Jurkat, Clone E6-1 (cell line): ENCODE results near the gene SLC1A1.

ENCODE experiments used
- DNase-seq: peaks from one replicate; pipeline ENCODE4 v3.0.0-alpha.2; 2011; ENCODE audit warnings: low read depth, low spot score
- H3K4me3 ChIP-seq: 2 replicates; pipeline ENCODE4 v1.5.1; 2011; ENCODE audit warnings: mild to moderate bottlenecking, low read length, control low read depth, moderate library complexity

The SLC1A1 gene

GRCh38 chr9:4569101-4569500 is 78.8 kb downstream of the SLC1A1 start:
- H3K4me3 ChIP-seq, result no peak overlapping the region
- no peak for DNase-seq

GRCh38 chr9:4572184-4572826 is 82.0 kb downstream of the SLC1A1 start:
- DNase-seq, result no peak
- H3K4me3 ChIP-seq, result no peak overlapping the region

GRCh38 chr9:4573176-4573575 is 82.9 kb downstream of the SLC1A1 start:
- no peak overlapping the region for H3K4me3 ChIP-seq
- no peak for DNase-seq

GRCh38 chr9:4573634-4574389 is 83.5 kb downstream of the SLC1A1 start:
- DNase-seq, result no peak

GRCh38 chr9:4574657-4575243 is 84.5 kb downstream of the SLC1A1 start:
- H3K4me3 ChIP-seq, result no peak overlapping the region
- no peak for DNase-seq

More at GRCh38 chr9:4573634-4574389, 83.5 kb downstream of the SLC1A1 start:
- no peak overlapping the region for H3K4me3 ChIP-seq

- no peak overlapping the region for H3K4me3 ChIP-seq
- DNase-seq, result no peak
Observed at GRCh38 chr9:4575997-4576396, 85.7 kb downstream of the SLC1A1 start.

- DNase-seq, result no peak
- no peak overlapping the region for H3K4me3 ChIP-seq
Observed at GRCh38 chr9:4576448-4576847, 86.2 kb downstream of the SLC1A1 start.

- no peak overlapping the region for H3K4me3 ChIP-seq
- DNase-seq, result no peak
Observed at GRCh38 chr9:4579001-4579400, 88.7 kb downstream of the SLC1A1 start.

- no peak overlapping the region for H3K4me3 ChIP-seq
- no peak for DNase-seq
Observed at GRCh38 chr9:4581035-4581760, 90.9 kb downstream of the SLC1A1 start.

GRCh38 chr9:4581861-4582565 is 91.7 kb downstream of the SLC1A1 start:
- H3K4me3 ChIP-seq, result no peak overlapping the region
- no peak for DNase-seq

- no peak for DNase-seq
- H3K4me3 ChIP-seq, result no peak overlapping the region
Observed at GRCh38 chr9:4583001-4583400, 92.7 kb downstream of the SLC1A1 start.

- no peak overlapping the region for H3K4me3 ChIP-seq
- no peak for DNase-seq
Observed at GRCh38 chr9:4584636-4585035, 94.4 kb downstream of the SLC1A1 start.

- no peak overlapping the region for H3K4me3 ChIP-seq
- no peak for DNase-seq
Observed at GRCh38 chr9:4585135-4585534, 94.9 kb downstream of the SLC1A1 start.

- no peak for DNase-seq
- no peak overlapping the region for H3K4me3 ChIP-seq
Observed at GRCh38 chr9:4588721-4589120, 98.5 kb downstream of the SLC1A1 start.

GRCh38 chr9:4590430-4591122 is 100.3 kb downstream of the SLC1A1 start:
- DNase-seq, result no peak
- H3K4me3 ChIP-seq, result no peak overlapping the region

GRCh38 chr9:4591123-4591500 is 100.8 kb downstream of the SLC1A1 start:
- DNase-seq, result no peak
- no peak overlapping the region for H3K4me3 ChIP-seq

GRCh38 chr9:4592295-4592694 is 102.0 kb downstream of the SLC1A1 start:
- no peak overlapping the region for H3K4me3 ChIP-seq
- no peak for DNase-seq

GRCh38 chr9:4592886-4593285 is 102.6 kb downstream of the SLC1A1 start:
- DNase-seq, result no peak
- no peak overlapping the region for H3K4me3 ChIP-seq

- no peak overlapping the region for H3K4me3 ChIP-seq
- no peak for DNase-seq
Observed at GRCh38 chr9:4594545-4594944, 104.3 kb downstream of the SLC1A1 start.
